ENCODE results near the gene HOTAIR. TPM values are rescaled to one million over a fixed set of nuclear protein-coding genes. Genes with fewer than 3 reads are reported as not detected.

Gene HOTAIR
- total RNA-seq, 1 experiment from 2014 or later = not detected

DNA sequence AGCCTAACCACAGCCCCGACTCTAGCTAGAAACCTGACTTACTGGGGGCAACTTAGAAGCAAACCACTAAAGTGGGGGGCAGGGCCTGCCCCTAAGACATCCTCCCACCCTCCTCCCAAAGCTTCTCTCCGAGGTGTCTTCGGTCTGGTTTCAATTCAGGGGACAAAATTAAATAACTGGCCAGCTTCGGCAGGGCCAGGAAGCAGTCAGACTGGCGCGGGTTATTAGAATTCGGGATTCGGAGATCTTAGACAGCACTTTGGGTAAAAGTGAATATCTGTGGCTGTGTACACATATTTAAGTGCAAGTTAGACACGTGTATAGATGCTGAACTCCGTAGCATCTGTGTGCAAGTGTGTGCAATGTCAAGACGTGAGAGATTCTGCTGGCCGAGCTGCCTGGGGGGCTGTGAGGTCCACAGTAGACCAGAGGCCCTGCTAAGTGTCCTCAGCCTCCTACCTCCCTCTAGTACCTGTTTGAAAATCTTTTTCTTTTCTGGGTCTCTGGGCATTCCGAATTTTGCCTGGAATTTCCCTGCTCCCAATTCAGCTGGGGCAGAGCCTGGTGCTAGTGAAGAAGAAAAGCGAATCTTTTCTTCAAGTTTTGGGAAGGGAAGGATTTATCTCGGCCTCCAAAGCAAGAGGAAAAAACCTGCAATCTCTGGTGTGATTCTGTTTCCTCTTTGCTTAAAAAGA lies 6.2 kb upstream of the HOTAIR start:
- POLR2A ChIA-PET = no interaction called here
- Mint-ChIP-seq H3K4me1 (peaks cover 23% of the 10 kb centered on the region), H3K36me3 (no peaks in the 10 kb centered on the region), H3K4me3 (no peak overlapping the region), H3K9me3 (no peaks in the 10 kb centered on the region), H3K27ac (no peak overlapping the region), H3K27me3 (ENCODE audit: low read depth) (peaks cover 100% of the 10 kb centered on the region)
- CTCF ChIA-PET = interaction anchor here (1.1 to 1.3 kb wide), 3 partner anchors 25 to 220 kb away, joined by 3 read pairs; no protein-coding TSS in a partner anchor
- TF ChIP-seq NR3C1 (CRISPR knock-in tag; conservative IDR thresholded peaks at IDR 0.05; ENCODE audit: low read depth) (no peak), ZNF317 (CRISPR knock-in tag; IDR thresholded peaks at IDR 0.05; ENCODE audit: borderline replicate concordance, low read depth) (no peak), NFE2L1 (CRISPR knock-in tag; IDR thresholded peaks at IDR 0.05) (no peak), FOXP1 (CRISPR knock-in tag; IDR thresholded peaks at IDR 0.05; ENCODE audit: borderline replicate concordance) (no peak), ELF4 (CRISPR knock-in tag; IDR thresholded peaks at IDR 0.05; ENCODE audit: low read depth) (no peak), ETV6 (CRISPR knock-in tag; IDR thresholded peaks at IDR 0.05) (no peak), NFATC4 (CRISPR knock-in tag; IDR thresholded peaks at IDR 0.05) (no peak), MYBL2 (CRISPR knock-in tag; IDR thresholded peaks at IDR 0.05) (no peak), JUN (CRISPR knock-in tag; IDR thresholded peaks at IDR 0.05) (no peak), ESRRA (CRISPR knock-in tag; IDR thresholded peaks at IDR 0.05; ENCODE audit: borderline replicate concordance) (no peak), NFYB (CRISPR knock-in tag; conservative IDR thresholded peaks at IDR 0.05; ENCODE audit: low read depth) (no peak), SOX15 (CRISPR knock-in tag; IDR thresholded peaks at IDR 0.05) (no peak)
- TF ChIP-seq, protein P1, sequence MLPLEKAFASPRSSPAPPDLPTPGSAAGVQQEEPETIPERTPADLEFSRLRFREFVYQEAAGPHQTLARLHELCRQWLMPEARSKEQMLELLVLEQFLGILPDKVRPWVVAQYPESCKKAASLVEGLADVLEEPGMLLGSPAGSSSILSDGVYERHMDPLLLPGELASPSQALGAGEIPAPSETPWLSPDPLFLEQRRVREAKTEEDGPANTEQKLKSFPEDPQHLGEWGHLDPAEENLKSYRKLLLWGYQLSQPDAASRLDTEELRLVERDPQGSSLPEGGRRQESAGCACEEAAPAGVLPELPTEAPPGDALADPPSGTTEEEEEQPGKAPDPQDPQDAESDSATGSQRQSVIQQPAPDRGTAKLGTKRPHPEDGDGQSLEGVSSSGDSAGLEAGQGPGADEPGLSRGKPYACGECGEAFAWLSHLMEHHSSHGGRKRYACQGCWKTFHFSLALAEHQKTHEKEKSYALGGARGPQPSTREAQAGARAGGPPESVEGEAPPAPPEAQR (CRISPR knock-in tag; IDR thresholded peaks at IDR 0.05) = no peak
- TF ChIP-seq, protein P2, sequence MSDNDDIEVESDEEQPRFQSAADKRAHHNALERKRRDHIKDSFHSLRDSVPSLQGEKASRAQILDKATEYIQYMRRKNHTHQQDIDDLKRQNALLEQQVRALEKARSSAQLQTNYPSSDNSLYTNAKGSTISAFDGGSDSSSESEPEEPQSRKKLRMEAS (CRISPR knock-in tag; IDR thresholded peaks at IDR 0.05) = no peak
- TF ChIP-seq, protein P3, sequence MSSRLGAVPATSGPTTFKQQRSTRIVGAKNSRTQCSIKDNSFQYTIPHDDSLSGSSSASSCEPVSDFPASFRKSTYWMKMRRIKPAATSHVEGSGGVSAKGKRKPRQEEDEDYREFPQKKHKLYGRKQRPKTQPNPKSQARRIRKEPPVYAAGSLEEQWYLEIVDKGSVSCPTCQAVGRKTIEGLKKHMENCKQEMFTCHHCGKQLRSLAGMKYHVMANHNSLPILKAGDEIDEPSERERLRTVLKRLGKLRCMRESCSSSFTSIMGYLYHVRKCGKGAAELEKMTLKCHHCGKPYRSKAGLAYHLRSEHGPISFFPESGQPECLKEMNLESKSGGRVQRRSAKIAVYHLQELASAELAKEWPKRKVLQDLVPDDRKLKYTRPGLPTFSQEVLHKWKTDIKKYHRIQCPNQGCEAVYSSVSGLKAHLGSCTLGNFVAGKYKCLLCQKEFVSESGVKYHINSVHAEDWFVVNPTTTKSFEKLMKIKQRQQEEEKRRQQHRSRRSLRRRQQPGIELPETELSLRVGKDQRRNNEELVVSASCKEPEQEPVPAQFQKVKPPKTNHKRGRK (CRISPR knock-in tag; IDR thresholded peaks at IDR 0.05; ENCODE audit: borderline replicate concordance) = no peak
- TF ChIP-seq, protein P4, sequence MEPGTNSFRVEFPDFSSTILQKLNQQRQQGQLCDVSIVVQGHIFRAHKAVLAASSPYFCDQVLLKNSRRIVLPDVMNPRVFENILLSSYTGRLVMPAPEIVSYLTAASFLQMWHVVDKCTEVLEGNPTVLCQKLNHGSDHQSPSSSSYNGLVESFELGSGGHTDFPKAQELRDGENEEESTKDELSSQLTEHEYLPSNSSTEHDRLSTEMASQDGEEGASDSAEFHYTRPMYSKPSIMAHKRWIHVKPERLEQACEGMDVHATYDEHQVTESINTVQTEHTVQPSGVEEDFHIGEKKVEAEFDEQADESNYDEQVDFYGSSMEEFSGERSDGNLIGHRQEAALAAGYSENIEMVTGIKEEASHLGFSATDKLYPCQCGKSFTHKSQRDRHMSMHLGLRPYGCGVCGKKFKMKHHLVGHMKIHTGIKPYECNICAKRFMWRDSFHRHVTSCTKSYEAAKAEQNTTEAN (CRISPR knock-in tag; IDR thresholded peaks at IDR 0.05) = no peak
- TF ChIP-seq, protein P5, sequence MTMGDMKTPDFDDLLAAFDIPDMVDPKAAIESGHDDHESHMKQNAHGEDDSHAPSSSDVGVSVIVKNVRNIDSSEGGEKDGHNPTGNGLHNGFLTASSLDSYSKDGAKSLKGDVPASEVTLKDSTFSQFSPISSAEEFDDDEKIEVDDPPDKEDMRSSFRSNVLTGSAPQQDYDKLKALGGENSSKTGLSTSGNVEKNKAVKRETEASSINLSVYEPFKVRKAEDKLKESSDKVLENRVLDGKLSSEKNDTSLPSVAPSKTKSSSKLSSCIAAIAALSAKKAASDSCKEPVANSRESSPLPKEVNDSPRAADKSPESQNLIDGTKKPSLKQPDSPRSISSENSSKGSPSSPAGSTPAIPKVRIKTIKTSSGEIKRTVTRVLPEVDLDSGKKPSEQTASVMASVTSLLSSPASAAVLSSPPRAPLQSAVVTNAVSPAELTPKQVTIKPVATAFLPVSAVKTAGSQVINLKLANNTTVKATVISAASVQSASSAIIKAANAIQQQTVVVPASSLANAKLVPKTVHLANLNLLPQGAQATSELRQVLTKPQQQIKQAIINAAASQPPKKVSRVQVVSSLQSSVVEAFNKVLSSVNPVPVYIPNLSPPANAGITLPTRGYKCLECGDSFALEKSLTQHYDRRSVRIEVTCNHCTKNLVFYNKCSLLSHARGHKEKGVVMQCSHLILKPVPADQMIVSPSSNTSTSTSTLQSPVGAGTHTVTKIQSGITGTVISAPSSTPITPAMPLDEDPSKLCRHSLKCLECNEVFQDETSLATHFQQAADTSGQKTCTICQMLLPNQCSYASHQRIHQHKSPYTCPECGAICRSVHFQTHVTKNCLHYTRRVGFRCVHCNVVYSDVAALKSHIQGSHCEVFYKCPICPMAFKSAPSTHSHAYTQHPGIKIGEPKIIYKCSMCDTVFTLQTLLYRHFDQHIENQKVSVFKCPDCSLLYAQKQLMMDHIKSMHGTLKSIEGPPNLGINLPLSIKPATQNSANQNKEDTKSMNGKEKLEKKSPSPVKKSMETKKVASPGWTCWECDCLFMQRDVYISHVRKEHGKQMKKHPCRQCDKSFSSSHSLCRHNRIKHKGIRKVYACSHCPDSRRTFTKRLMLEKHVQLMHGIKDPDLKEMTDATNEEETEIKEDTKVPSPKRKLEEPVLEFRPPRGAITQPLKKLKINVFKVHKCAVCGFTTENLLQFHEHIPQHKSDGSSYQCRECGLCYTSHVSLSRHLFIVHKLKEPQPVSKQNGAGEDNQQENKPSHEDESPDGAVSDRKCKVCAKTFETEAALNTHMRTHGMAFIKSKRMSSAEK (CRISPR knock-in tag; IDR thresholded peaks at IDR 0.05; ENCODE audit: borderline replicate concordance) = no peak
- ATAC-seq (no peak), DNase-seq (ENCODE audit: low spot score) (no peak)

All from WTC11 (cell line).